GM20431 (cell line): ENCODE data around the gene LAD1.

Experiments used
- in situ Hi-C: fragments of 300-500 bp; cut with MseI, MboI; formaldehyde crosslinking; loops from one replicate; pipeline ENCODE4 v1.15.0; 2020; ENCODE audit warnings: low sequenced_read_pairs; ENCODE audit not compliant: unreplicated experiment

LAD1 gene

GRCh38 chr1:201331166-201331565 is 68.0 kb downstream of the LAD1 start:
- in situ Hi-C loops, result no loop called here
